GM19351 (cell line): ENCODE measurements around the gene SLC26A3.

Experiments used
- ATAC-seq: cut with Tn5 transposase; IDR thresholded peaks from one replicate; pipeline ENCODE4 v1.9.1; 2021; ENCODE audit warnings: mild to moderate bottlenecking, moderate library complexity; ENCODE audit not compliant: unreplicated experiment

The SLC26A3 gene

DNA sequence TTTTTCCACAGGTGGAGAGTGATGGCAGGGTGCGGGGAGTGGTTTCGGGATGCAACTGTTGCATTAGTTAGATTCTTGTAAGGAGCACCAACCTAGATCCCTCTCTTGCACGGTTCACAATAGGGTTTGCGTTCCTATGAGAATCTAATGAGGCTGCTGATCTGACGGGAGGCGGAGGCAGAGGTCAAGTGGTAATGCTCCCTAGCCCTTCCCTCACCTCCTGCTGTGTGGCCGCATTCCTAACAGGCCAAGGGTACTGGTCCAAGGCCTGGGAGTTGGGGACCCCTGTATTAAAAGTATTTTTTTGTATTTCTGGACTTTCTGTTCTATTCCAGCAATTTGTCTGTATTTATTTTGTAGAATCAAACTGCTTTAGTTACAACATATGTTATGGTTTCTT is 51.9 kb downstream of the SLC26A3 start:
- no peak for ATAC-seq

DNA sequence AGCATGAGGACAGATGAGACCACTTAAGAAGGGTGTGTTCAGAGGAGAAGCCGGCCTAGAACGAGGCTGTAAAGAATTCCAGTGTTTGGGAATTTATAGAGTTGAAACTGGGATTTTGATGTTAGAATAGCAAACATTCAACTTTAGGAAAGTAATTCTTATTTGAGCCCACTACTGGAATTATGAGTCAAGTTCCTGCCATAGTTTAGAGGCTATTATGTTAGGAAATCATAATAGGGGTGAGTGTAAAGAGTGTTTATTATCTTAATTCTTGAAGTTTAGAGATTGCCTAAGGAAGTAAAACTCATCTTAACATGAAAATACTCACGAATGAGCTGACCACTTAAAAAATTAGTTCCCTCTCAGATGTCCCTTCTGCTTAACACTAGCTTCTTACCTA is 57.0 kb downstream of the SLC26A3 start:
- ATAC-seq: no peak

DNA sequence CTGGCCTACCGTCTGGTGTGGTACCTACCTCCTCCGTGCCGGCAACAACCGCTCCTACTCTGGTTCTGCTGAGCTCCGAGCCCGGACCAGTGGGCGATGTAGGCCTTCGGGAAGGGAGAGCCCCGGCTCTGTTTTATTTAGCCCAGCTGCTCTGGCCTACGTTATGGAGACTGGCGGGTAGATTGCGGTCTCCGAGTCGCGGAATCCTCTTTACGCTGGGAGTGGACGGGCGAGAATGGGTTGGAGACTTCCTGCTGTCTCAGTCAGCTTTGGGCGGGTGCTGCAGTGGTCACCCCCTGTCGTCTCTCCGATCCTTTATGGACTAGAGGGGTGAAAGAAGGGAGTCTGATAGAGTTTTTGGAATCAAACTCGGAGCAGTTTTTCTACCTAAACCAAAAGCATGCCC is 58.7 kb downstream of the SLC26A3 start:
- ATAC-seq: peak; percentile 35

- ATAC-seq: peak; percentile 82
Measured at GRCh38 chr7:107743567-107744344, 59.3 kb downstream of the SLC26A3 start, which contains the start of gene CBLL1. Gene CBLL1 (plus strand): TSS chr7:107744142. CDS start chr7:107744164, 22 bp downstream.

- ATAC-seq: peak; percentile 38
Measured at GRCh38 chr7:107742678-107743566, 60.1 kb downstream of the SLC26A3 start.

GRCh38 chr7:107728276-107728675 is 74.7 kb downstream of the SLC26A3 start:
- no peak for ATAC-seq

- ATAC-seq: no peak
Measured at GRCh38 chr7:107726356-107727130, 76.5 kb downstream of the SLC26A3 start.

- no peak for ATAC-seq
Measured at GRCh38 chr7:107725138-107725740, 77.8 kb downstream of the SLC26A3 start.

- ATAC-seq: no peak
Measured at GRCh38 chr7:107723255-107723654, 79.8 kb downstream of the SLC26A3 start.

GRCh38 chr7:107721286-107721685 is 81.7 kb downstream of the SLC26A3 start:
- no peak for ATAC-seq

GRCh38 chr7:107718456-107719193 is 84.4 kb downstream of the SLC26A3 start:
- ATAC-seq: no peak

DNA sequence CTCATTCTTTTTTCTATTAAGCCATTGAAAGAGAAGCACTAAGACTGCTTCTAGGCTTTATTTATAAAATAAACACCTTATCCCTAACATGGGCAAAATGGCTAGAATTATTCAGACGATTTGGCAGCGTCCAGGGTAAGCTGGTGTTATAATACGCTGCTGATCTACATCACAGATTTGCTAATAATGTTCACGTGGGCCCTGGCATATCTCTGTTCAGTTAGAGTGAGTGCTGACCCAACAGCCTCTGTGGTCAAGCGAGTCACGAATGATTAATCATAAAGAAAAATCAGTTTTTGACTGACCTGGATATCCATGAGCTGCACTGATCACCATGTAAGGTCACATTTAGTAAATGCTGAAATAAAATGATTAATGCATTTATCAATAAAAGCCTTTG is 87.5 kb downstream of the SLC26A3 start:
- no peak for ATAC-seq
